HepG2 (cell line): ENCODE results near the gene SLC4A5. TPM values are rescaled to one million over a fixed set of nuclear protein-coding genes. Genes with fewer than 3 reads are reported as not detected.

ENCODE experiments used
- BCL6 ChIP-seq: IDR thresholded peaks from 2 replicates; pipeline ENCODE4 v1.6.1; 2016; ENCODE audit warnings: missing genetic modification reagents, missing compliant biosample characterization
- DNMT1 ChIP-seq: sonication (generic); formaldehyde crosslinking; IDR thresholded peaks from 2 replicates; pipeline ENCODE4 v1.5.1; 2020; ENCODE audit warnings: mild to moderate bottlenecking, missing genetic modification reagents
- DRAP1 ChIP-seq: IDR thresholded peaks from 2 replicates; pipeline ENCODE4 v1.6.1; 2016; ENCODE audit warnings: missing genetic modification reagents, missing compliant biosample characterization
- HNF4A ChIP-seq: sonication (generic); formaldehyde crosslinking; IDR thresholded peaks from 2 replicates; pipeline ENCODE4 v1.4.0; 2020; ENCODE audit warnings: missing genetic modification reagents
- IRF2 ChIP-seq: IDR thresholded peaks from 2 replicates; pipeline ENCODE4 v1.6.1; 2018; ENCODE audit warnings: missing genetic modification reagents, missing compliant biosample characterization
- MNT ChIP-seq: fragments of 450-650 bp; IDR thresholded peaks from 2 replicates; pipeline ENCODE4 v1.6.1; 2016
- MZF1 ChIP-seq: sonication (generic); formaldehyde crosslinking; IDR thresholded peaks from 2 replicates; pipeline ENCODE4 v1.8.1; 2023; ENCODE audit warnings: mild to moderate bottlenecking, missing genetic modification reagents, borderline replicate concordance
- NR0B2 ChIP-seq: sonication (generic); formaldehyde crosslinking; IDR thresholded peaks from 2 replicates; pipeline ENCODE4 v1.4.0; 2020; ENCODE audit warnings: mild to moderate bottlenecking, missing genetic modification reagents
- REPIN1 ChIP-seq: sonication (generic); formaldehyde crosslinking; IDR thresholded peaks from 2 replicates; pipeline ENCODE4 v1.8.0; 2022; ENCODE audit warnings: missing genetic modification reagents, low read depth, mild to moderate bottlenecking, borderline replicate concordance
- SMYD3 ChIP-seq: sonication (generic); formaldehyde crosslinking; IDR thresholded peaks from 2 replicates; pipeline ENCODE4 v1.8.1; 2023; ENCODE audit warnings: mild to moderate bottlenecking, missing genetic modification reagents
- THRA ChIP-seq: sonication (generic); formaldehyde crosslinking; IDR thresholded peaks from 2 replicates; pipeline ENCODE4 v1.4.0; 2020; ENCODE audit warnings: missing genetic modification reagents, borderline replicate concordance
- ZBTB26 ChIP-seq: IDR thresholded peaks from 2 replicates; pipeline ENCODE4 v1.6.1; 2016; ENCODE audit warnings: missing compliant biosample characterization, missing genetic modification reagents, borderline replicate concordance
- ZBTB7A ChIP-seq: sonication (generic); formaldehyde crosslinking; IDR thresholded peaks from 2 replicates; pipeline ENCODE4 v1.8.0; 2022; ENCODE audit warnings: mild to moderate bottlenecking, missing genetic modification reagents
- ZNF557 ChIP-seq: sonication (generic); formaldehyde crosslinking; IDR thresholded peaks from 2 replicates; pipeline ENCODE4 v1.4.0; 2020; ENCODE audit warnings: missing genetic modification reagents
- ZNF563 ChIP-seq: sonication (generic); formaldehyde crosslinking; IDR thresholded peaks from 2 replicates; pipeline ENCODE4 v1.8.0; 2022; ENCODE audit warnings: mild to moderate bottlenecking, moderate library complexity, missing genetic modification reagents
- ZNF609 ChIP-seq: sonication (generic); formaldehyde crosslinking; IDR thresholded peaks from 2 replicates; pipeline ENCODE4 v1.4.0; 2020; ENCODE audit warnings: mild to moderate bottlenecking, missing genetic modification reagents, borderline replicate concordance
- ZNF703 ChIP-seq: sonication (generic); formaldehyde crosslinking; IDR thresholded peaks from 2 replicates; pipeline ENCODE4 v1.5.1; 2020; ENCODE audit warnings: missing genetic modification reagents, mild to moderate bottlenecking, moderate library complexity, borderline replicate concordance
- ZNF878 ChIP-seq: sonication (generic); formaldehyde crosslinking; IDR thresholded peaks from 2 replicates; pipeline ENCODE4 v1.8.1; 2023; ENCODE audit warnings: mild to moderate bottlenecking, missing genetic modification reagents, moderate library complexity
- ZZZ3 ChIP-seq: sonication (generic); formaldehyde crosslinking; IDR thresholded peaks from 2 replicates; pipeline ENCODE4 v1.4.0; 2020; ENCODE audit warnings: missing genetic modification reagents, mild to moderate bottlenecking, borderline replicate concordance
- polyA plus RNA-seq, 8 experiments: library from polyadenylated mRNA; depleted of rRNA in 3 of 8; stranded (reverse) in 7 of 8; unstranded in 1 of 8; fragments of >200 nt; fragmentation: Illumina TruSeq in 4 of 8; extraction: Trizol in 4 of 8; gene quantifications; 2 replicates each; pipeline versions ENCODE4 v1.2.1 to v1.2.3, GENCODE V29; 2011 to 2016; ENCODE audit warnings: low read depth in 4 of 8, missing spikeins in 1 of 8, mixed read lengths in 1 of 8; ENCODE audit not compliant: insufficient read depth in 1 of 8
- total RNA-seq, 5 experiments: library from RNA; depleted of rRNA; stranded (reverse); fragments of >200 nt; fragmentation: Illumina TruSeq; extraction: Trizol; gene quantifications; 2 replicates each; pipeline ENCODE4 v1.2.3, GENCODE V29; 2016; ENCODE audit warnings: low read depth in 1 of 5

Gene SLC4A5
- total and polyA plus RNA-seq, 2 of the 13 experiments (the other 11 are each of a cell fraction or from before 2014, with no cell fraction given): 0.50 TPM; not detected in 1

GRCh38 chr2:74199275-74199701, 143.9 kb downstream of the SLC4A5 start (continued):
- TF ChIP-seq SMYD3 (CRISPR knock-in tag): peak; percentile 69; the same call in 1 of the 2 replicates
- TF ChIP-seq BCL6: peak; percentile 17; the same call in 1 of the 2 replicates
- 0 out of 2 replicates have a peak, but pooled peaks have one; percentile 67 for TF ChIP-seq ZBTB26
- no peak for TF ChIP-seq MNT
- TF ChIP-seq DRAP1 (CRISPR knock-in tag): peak; percentile 44; the same call in 1 of the 2 replicates
- TF ChIP-seq ZNF703 (CRISPR knock-in tag): 0 out of 2 replicates have a peak, but pooled peaks have one; percentile 4
- no peak for TF ChIP-seq MZF1 (CRISPR knock-in tag)
- 0 out of 2 replicates have a peak, but pooled peaks have one; percentile 50 for TF ChIP-seq THRA
- peak; percentile 11; the same call in 1 of the 2 replicates for TF ChIP-seq REPIN1 (CRISPR knock-in tag)
- 0 out of 2 replicates have a peak, but pooled peaks have one; percentile 4 for TF ChIP-seq ZZZ3 (CRISPR knock-in tag)
- TF ChIP-seq NR0B2: no peak
- TF ChIP-seq ZNF557 (CRISPR knock-in tag): no peak
- 0 out of 2 replicates have a peak, but pooled peaks have one; percentile 1 for TF ChIP-seq ZNF878 (CRISPR knock-in tag)
- peak; percentile 3 for TF ChIP-seq HNF4A (CRISPR knock-in tag)
- TF ChIP-seq ZNF563 (CRISPR knock-in tag): no peak
- peak; percentile 68; the same call in 1 of the 2 replicates for TF ChIP-seq IRF2 (CRISPR knock-in tag)
- TF ChIP-seq DNMT1 (CRISPR knock-in tag): 0 out of 2 replicates have a peak, but pooled peaks have one; percentile 44
- 0 out of 2 replicates have a peak, but pooled peaks have one; percentile 11 for TF ChIP-seq ZNF609 (CRISPR knock-in tag)
- peak; percentile 79; the same call in 1 of the 2 replicates for TF ChIP-seq ZBTB7A (CRISPR knock-in tag)
